Measurements from ENCODE around the gene MDC1. TPM values are rescaled to one million over a fixed set of nuclear protein-coding genes. Genes with fewer than 3 reads are reported as not detected.

MDC1 gene
- total RNA-seq, 3 donors from 2014 or later (not counting 1 experiment from before 2014, with no cell fraction given): 61.2 to 77.0 (median 64.5) TPM

DNA sequence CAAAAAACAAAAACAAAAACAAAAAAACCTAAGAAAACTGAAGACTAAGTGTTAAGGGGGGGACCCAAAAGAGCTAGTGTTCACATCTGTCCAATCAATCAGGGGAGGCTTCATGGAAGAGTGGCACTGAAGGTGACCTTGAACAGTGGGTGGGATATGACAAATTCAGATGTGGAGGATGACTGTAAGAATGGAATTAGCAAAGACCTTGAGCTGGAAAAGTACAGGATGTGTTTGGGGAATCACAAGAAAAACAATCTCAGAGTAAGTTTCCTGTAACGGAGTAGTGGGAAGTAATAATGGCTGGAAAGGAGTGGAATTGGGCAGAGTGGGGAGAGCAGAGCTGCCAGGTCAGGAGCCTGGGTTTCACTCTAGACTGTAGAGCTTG, 30.2 kb upstream of the MDC1 start:
- intact Hi-C loops (cut with micrococcal nuclease): no loop called here

DNA sequence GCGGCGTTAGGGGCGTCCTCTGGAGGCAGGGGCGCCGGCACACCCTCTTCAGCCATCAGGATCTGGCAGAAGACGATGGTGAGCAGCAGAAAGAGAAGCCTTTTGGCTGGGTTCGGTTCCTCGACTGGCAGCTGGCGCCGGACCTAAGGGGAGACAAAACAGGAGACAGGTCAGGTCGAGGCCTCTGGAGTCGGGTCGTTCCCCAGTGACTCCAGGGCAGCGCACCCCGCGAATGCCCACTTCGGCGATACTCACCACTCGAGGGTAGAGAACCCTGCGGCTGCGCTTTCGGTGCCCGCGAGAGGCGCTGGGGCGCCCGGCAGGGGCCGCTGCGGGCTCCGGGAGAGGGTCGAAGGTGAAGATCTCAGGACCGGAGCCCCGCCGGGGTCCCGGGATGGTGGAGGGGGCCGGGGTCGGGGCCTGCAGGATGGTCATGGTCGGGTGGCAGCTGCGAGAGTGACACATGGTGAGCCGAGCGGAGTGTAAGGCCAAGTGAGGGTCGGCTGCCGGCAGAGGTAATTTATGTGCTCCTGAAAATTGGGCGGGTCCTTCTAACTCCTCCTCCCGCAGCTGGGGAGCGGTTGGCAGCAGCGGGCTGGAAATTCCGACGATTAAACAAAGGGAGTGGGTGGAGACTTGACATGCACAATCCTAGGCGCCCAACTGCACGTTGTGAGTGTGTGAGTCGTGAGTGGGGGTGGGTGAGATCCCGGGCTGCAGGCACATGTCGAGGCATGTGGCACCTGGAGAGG, 27.1 kb upstream of the MDC1 start, which contains the start of gene IER3:
Gene IER3 (minus strand): TSS at position 494 of the 752 bp plus-strand sequence. CDS start 29 bp downstream, at position 465.
- peak within 1 kb of the TSS; percentile 94 to 96 for H3K27ac Mint-ChIP-seq
- TF ChIP-seq, protein P1, sequence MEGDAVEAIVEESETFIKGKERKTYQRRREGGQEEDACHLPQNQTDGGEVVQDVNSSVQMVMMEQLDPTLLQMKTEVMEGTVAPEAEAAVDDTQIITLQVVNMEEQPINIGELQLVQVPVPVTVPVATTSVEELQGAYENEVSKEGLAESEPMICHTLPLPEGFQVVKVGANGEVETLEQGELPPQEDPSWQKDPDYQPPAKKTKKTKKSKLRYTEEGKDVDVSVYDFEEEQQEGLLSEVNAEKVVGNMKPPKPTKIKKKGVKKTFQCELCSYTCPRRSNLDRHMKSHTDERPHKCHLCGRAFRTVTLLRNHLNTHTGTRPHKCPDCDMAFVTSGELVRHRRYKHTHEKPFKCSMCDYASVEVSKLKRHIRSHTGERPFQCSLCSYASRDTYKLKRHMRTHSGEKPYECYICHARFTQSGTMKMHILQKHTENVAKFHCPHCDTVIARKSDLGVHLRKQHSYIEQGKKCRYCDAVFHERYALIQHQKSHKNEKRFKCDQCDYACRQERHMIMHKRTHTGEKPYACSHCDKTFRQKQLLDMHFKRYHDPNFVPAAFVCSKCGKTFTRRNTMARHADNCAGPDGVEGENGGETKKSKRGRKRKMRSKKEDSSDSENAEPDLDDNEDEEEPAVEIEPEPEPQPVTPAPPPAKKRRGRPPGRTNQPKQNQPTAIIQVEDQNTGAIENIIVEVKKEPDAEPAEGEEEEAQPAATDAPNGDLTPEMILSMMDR (IDR thresholded peaks at IDR 0.05): peak; percentile 68

More for the DNA sequence above, 30.2 kb upstream of the MDC1 start:
- no peaks in the 10 kb centered on the region for H3K27me3 ChIP-seq (ENCODE audit: control insufficient read depth, insufficient read depth, low read length)
- Mint-ChIP-seq H3K4me3 (no peak overlapping the region), H3K4me1 (peaks cover 19 to 32% of the 10 kb centered on the region in 2 donors), H3K27ac (no peak overlapping the region), H3K9me3 (no peaks in the 10 kb centered on the region), H3K27me3 (ENCODE audit: low read depth in 2 of 2) (no peaks in the 10 kb centered on the region), H3K36me3 (no peaks in the 10 kb centered on the region)
- peaks cover 20% of the 10 kb centered on the region for H3K4me1 ChIP-seq (ENCODE audit: control insufficient read depth, insufficient read depth, low read length)
- DNase-seq: no peak
- H3K36me3 ChIP-seq (ENCODE audit: control insufficient read depth, insufficient read depth, low read length): no peaks in the 10 kb centered on the region
- 100% methylated on average over 1 of the region's 1 CpG for WGBS (ENCODE audit: insufficient coverage)
- H3K9me3 ChIP-seq (ENCODE audit: control insufficient read depth, insufficient read depth, low read length): no peaks in the 10 kb centered on the region
- TF ChIP-seq, protein P1 (IDR thresholded peaks at IDR 0.05): no peak
- no peak overlapping the region for H3K27ac ChIP-seq (ENCODE audit: low read length)
- ATAC-seq: no peak
- no peak overlapping the region for H3K4me3 ChIP-seq (ENCODE audit: low read length)

DNA sequence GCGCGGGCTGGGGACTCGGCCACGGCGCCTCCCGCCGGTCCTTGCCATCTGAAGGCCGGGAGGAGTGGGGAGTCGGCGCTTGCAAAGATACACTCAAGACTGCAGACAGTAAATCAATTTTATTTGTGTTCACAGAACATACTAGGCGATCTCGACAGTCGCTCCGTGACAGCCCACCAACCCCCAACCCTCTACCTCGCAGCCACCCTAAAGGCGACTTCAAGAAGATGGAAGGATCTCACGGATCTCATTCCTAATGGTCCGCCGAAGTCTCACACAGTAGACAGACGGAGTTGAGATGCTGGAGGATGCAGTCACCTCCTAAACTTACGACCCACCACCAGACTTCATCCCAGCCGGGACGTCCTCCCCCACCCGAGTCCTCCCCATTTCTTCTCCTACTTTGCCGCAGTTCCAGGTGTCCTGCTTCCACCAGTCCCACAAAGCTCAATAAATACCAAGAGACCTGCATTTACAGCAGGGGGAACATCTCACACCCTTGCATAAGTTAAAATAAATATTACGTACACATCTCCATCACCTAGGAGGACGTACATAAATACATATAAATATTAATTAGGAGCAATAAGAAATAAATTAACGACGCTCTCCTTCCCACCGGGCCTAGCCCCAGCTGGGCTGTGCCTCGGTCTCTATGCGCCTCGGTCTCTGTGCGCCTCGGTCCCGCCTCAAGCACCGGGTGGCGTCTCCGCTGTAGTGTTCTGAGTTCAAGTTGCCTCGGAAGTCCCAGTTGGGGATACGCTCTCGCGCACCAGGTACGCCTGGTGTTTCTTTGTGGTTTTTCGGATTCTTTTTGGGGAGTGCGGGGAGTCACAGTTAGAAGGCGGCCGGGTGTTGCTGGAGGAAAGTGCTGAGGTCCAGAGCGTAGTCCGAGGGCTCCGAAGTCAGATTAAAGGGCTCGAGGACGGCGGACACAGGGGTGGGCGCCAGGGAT, 26.3 kb upstream of the MDC1 start:
- peak overlapping the region; percentile 84 for H3K27ac ChIP-seq (ENCODE audit: low read length)
- no peaks in the 10 kb centered on the region for H3K36me3 Mint-ChIP-seq
- peaks cover 42 to 64% of the 10 kb centered on the region in 2 donors for H3K4me1 Mint-ChIP-seq
- H3K27ac Mint-ChIP-seq: peak overlapping the region; percentile 94 to 96
- H3K9me3 Mint-ChIP-seq: no peaks in the 10 kb centered on the region
- DNase-seq (peak; percentile 29 to 72), ATAC-seq (peak in 1 of 3 donors; percentile 13)
- no peaks in the 10 kb centered on the region for H3K27me3 Mint-ChIP-seq (ENCODE audit: low read depth in 2 of 2)
- peak overlapping the region; percentile 95 for H3K4me3 Mint-ChIP-seq
- intact Hi-C loops (cut with micrococcal nuclease): loop anchor here (1.0 to 5.0 kb wide), 2 partner anchors 126 to 134 kb away; partner anchors contain the start of genes MRPS18B and PPP1R10
- no peaks in the 10 kb centered on the region for H3K27me3 ChIP-seq (ENCODE audit: control insufficient read depth, insufficient read depth, low read length)
- H3K36me3 ChIP-seq (ENCODE audit: control insufficient read depth, insufficient read depth, low read length): peaks cover 25% of the 10 kb centered on the region
- no peaks in the 10 kb centered on the region for H3K9me3 ChIP-seq (ENCODE audit: control insufficient read depth, insufficient read depth, low read length)
- TF ChIP-seq, protein P1 (IDR thresholded peaks at IDR 0.05): no peak
- H3K4me1 ChIP-seq (ENCODE audit: control insufficient read depth, insufficient read depth, low read length): peaks cover 51% of the 10 kb centered on the region
- 3% methylated on average over 54 of the region's 55 CpGs for WGBS (ENCODE audit: insufficient coverage)
- H3K4me3 ChIP-seq (ENCODE audit: low read length): peak overlapping the region; percentile 72

More for the DNA sequence above, 27.1 kb upstream of the MDC1 start, which contains the start of gene IER3:
- Mint-ChIP-seq H3K36me3 (no peaks in the 10 kb centered on the region), H3K4me3 (peak within 1 kb of the TSS; percentile 95), H3K4me1 (peaks cover 33 to 58% of the 10 kb centered on the region in 2 donors), H3K9me3 (no peaks in the 10 kb centered on the region), H3K27me3 (ENCODE audit: low read depth in 2 of 2) (no peaks in the 10 kb centered on the region)
- intact Hi-C loops (cut with micrococcal nuclease): loop anchor here (1.0 to 5.0 kb wide), 2 partner anchors 127 to 133 kb away; partner anchors contain the start of genes MRPS18B and PPP1R10
- WGBS (ENCODE audit: insufficient coverage): under 1% methylated on average over 54 of the region's 54 CpGs
- Histone ChIP-seq H3K4me3 (ENCODE audit: low read length) (peak within 1 kb of the TSS; percentile 72), H3K9me3 (ENCODE audit: control insufficient read depth, insufficient read depth, low read length) (no peaks in the 10 kb centered on the region), H3K4me1 (ENCODE audit: control insufficient read depth, insufficient read depth, low read length) (peaks cover 47% of the 10 kb centered on the region), H3K27me3 (ENCODE audit: control insufficient read depth, insufficient read depth, low read length) (no peaks in the 10 kb centered on the region), H3K36me3 (ENCODE audit: control insufficient read depth, insufficient read depth, low read length) (peaks cover 17% of the 10 kb centered on the region), H3K27ac (ENCODE audit: low read length) (peak within 1 kb of the TSS; percentile 84)
- peak; percentile 65 to 88 for DNase-seq
- peak; percentile 45 to 62 (median 50) for ATAC-seq

Data from natural killer cell (primary cell).